NB4 (cell line): ENCODE results near the gene GRM7.

Source experiments
- POLR2A ChIP-seq: IDR thresholded peaks from 2 replicates; pipeline ENCODE4 v1.6.1; 2011; ENCODE audit warnings: mild to moderate bottlenecking; ENCODE audit not compliant: insufficient read length; ENCODE audit errors: extremely low read depth
- TF ChIP-seq, protein P1 (sequence below): IDR thresholded peaks from one replicate; pipeline ENCODE4 v1.5.1; 2012; ENCODE audit warnings: low read depth, low read length

DNA sequence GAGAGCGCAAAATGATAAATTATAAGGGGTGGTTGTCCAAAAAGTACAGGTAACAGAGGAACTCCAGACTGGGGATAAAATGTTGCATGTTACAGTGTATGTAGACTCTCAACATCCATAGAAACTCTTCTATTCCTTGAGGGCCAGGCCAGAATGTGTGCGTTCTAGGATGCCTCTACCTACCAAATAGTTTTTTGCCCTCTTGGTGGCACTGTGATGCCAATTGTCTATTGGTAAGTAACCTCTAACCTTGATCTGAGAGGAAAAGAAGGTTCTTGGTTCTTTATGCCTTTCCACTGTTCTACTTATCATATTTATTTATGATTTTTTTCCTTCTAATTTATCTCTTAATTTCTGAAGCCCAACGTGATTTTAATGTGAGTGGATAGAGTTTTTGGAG, 424.6 kb downstream of the GRM7 start:
- TF ChIP-seq, protein P1, sequence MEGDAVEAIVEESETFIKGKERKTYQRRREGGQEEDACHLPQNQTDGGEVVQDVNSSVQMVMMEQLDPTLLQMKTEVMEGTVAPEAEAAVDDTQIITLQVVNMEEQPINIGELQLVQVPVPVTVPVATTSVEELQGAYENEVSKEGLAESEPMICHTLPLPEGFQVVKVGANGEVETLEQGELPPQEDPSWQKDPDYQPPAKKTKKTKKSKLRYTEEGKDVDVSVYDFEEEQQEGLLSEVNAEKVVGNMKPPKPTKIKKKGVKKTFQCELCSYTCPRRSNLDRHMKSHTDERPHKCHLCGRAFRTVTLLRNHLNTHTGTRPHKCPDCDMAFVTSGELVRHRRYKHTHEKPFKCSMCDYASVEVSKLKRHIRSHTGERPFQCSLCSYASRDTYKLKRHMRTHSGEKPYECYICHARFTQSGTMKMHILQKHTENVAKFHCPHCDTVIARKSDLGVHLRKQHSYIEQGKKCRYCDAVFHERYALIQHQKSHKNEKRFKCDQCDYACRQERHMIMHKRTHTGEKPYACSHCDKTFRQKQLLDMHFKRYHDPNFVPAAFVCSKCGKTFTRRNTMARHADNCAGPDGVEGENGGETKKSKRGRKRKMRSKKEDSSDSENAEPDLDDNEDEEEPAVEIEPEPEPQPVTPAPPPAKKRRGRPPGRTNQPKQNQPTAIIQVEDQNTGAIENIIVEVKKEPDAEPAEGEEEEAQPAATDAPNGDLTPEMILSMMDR: no peak
- no peak for TF ChIP-seq POLR2A
